OCI-LY1 (cell line): Measurements from ENCODE around the gene RABGAP1L.

Experiments used
- EZH2 ChIP-seq: fragments of 200-600 bp; sonication (generic), shearing (Covaris generic); IDR thresholded peaks from 2 replicates; pipeline ENCODE4 v1.8.0; 2017; ENCODE audit warnings: borderline replicate concordance, mixed run types, mild to moderate bottlenecking, antibody characterized with exemption, low read length, moderate library complexity, mixed read lengths
- TF ChIP-seq, protein P1 (sequence below): fragments of 200-600 bp; sonication (generic), shearing (Covaris generic); IDR thresholded peaks from 2 replicates; pipeline ENCODE4 v1.5.1; 2017; ENCODE audit warnings: mild to moderate bottlenecking, antibody characterized with exemption, low read length, moderate library complexity, mixed read lengths

DNA sequence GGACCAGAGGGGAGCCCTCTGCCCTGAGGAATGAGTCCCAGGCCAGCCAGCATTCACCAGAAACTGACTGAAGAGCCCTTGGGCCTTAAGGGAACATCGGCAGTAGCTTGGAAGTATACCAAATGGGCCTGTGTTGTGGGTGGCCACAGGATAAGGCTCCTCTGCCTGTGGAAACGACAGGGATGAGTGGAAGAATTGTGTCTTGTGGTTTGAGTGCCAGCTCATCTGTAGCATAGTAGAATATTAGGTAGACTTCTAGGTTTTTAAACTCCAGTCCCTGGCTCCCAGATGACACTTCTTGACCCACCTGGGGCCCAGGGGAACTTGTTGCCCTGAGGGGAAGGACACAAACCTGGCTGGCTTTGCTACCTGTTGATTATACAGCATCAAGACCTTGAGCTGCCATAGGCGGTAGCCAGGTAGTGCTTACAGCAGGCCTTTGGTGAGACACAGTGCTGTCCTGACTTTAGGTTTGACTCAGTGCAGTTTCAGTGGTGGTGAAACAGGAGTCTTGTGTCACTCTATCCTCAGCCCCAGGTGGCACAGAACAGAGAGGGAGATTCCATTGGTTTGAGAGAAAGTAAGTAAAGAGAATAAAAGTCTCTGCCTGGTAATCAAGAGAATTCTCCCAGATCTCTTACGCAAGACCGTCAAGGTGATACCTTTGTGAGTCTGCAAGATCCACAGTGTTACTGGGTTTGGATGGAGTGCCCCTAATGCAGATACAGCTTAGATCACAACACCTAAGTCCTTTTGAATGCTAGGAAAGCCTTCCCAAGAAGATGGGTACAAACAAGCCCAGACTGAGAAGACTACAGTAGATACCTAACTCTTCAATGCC is 50.2 kb downstream of the RABGAP1L start:
- TF ChIP-seq, protein P1, sequence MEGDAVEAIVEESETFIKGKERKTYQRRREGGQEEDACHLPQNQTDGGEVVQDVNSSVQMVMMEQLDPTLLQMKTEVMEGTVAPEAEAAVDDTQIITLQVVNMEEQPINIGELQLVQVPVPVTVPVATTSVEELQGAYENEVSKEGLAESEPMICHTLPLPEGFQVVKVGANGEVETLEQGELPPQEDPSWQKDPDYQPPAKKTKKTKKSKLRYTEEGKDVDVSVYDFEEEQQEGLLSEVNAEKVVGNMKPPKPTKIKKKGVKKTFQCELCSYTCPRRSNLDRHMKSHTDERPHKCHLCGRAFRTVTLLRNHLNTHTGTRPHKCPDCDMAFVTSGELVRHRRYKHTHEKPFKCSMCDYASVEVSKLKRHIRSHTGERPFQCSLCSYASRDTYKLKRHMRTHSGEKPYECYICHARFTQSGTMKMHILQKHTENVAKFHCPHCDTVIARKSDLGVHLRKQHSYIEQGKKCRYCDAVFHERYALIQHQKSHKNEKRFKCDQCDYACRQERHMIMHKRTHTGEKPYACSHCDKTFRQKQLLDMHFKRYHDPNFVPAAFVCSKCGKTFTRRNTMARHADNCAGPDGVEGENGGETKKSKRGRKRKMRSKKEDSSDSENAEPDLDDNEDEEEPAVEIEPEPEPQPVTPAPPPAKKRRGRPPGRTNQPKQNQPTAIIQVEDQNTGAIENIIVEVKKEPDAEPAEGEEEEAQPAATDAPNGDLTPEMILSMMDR, result no peak
- no peak for TF ChIP-seq EZH2
